Activated naive CD8-positive, alpha-beta T cell treated with anti-CD3 and anti-CD28 coated beads, Interleukin-2, amount 10 ng/mL, durations not matched to agents 7 days and 5 days (primary cell): ENCODE measurements around the gene PHLDB1. TPM values are rescaled to one million over a fixed set of nuclear protein-coding genes. Genes with fewer than 3 reads are reported as not detected.
A peak's percentile ranks its signal among the peaks of the same experiment; 100 is the strongest.

ENCODE experiments used
- ATAC-seq: fragments of 150-1000 bp; cut with Tn5 transposase; one replicate; pipeline ENCODE4 v1.10.0; 2021; ENCODE audit warnings: low read depth, moderate library complexity
- POLR2A ChIA-PET: fragments of 350-600 bp; sonication (Branson Sonifier 250); formaldehyde crosslinking; loops from one replicate; lab custom pipeline; 2021; ENCODE audit warnings: antibody characterized with exemption; lab: Charles Lee
- DNase-seq: peaks from one replicate; pipeline ENCODE4 v3.0.0; 2021
- H3K27ac Mint-ChIP-seq: one replicate; pipeline ENCODE4 v1.8.0; 2022; ENCODE audit warnings: mild to moderate bottlenecking, mixed read lengths
- H3K27me3 Mint-ChIP-seq: one replicate; pipeline ENCODE4 v1.8.0; 2022; ENCODE audit warnings: mild to moderate bottlenecking, moderate library complexity, mixed read lengths
- H3K36me3 Mint-ChIP-seq: one replicate; pipeline ENCODE4 v1.8.0; 2021; ENCODE audit warnings: mild to moderate bottlenecking, mixed read lengths
- H3K4me1 Mint-ChIP-seq: one replicate; pipeline ENCODE4 v1.8.0; 2021; ENCODE audit warnings: mixed read lengths
- H3K4me3 Mint-ChIP-seq: one replicate; pipeline ENCODE4 v1.8.0; 2022; ENCODE audit warnings: mild to moderate bottlenecking, moderate library complexity, mixed read lengths
- H3K9me3 Mint-ChIP-seq: one replicate; pipeline ENCODE4 v1.8.0; 2021; ENCODE audit warnings: mixed read lengths
- total RNA-seq, 2 experiments: library from RNA; stranded (reverse); gene quantifications; one replicate each; pipeline ENCODE4 v1.2.3, GENCODE V29; 2021

PHLDB1 gene
- total RNA-seq, 2 experiments from 2014 or later, result 2.7 to 3.3 TPM

DNA sequence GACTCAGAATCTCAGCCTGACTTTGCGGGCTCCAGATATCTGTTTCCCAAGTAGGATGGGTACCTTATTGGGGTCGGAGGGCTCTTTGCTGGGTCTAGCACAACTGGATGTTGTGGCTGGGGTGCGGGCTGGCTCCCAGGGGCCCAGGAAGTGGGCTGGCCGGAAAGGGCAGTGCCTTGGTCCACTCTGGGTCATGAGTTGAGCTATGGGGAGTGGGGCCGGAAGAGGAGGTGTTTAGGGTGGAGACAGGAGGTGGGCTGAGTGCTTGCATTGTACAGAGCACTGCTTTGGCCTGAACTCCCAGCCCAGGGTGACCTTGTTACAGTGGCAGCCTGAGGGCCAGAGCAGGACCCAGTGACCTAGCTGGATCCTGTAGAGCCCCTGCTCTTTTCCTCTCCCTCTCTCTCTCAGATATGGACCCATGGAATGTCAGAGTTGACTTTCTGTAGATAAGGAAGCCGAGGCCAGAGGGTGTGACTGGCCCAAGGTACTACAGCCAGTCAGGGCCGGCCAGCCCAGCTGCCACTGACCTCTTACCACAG is 13.2 kb downstream of the PHLDB1 start:
- POLR2A ChIA-PET, result no interaction called here
- H3K4me3 Mint-ChIP-seq, result peak overlapping the region; percentile 76
- peaks cover 18% of the 10 kb centered on the region for H3K27me3 Mint-ChIP-seq
- peak overlapping the region; percentile 32 for H3K27ac Mint-ChIP-seq
- peak; percentile 21 for DNase-seq
- no peaks in the 10 kb centered on the region for H3K9me3 Mint-ChIP-seq
- H3K4me1 Mint-ChIP-seq, result peaks cover 6% of the 10 kb centered on the region
- ATAC-seq, result no peak
- no peaks in the 10 kb centered on the region for H3K36me3 Mint-ChIP-seq

DNA sequence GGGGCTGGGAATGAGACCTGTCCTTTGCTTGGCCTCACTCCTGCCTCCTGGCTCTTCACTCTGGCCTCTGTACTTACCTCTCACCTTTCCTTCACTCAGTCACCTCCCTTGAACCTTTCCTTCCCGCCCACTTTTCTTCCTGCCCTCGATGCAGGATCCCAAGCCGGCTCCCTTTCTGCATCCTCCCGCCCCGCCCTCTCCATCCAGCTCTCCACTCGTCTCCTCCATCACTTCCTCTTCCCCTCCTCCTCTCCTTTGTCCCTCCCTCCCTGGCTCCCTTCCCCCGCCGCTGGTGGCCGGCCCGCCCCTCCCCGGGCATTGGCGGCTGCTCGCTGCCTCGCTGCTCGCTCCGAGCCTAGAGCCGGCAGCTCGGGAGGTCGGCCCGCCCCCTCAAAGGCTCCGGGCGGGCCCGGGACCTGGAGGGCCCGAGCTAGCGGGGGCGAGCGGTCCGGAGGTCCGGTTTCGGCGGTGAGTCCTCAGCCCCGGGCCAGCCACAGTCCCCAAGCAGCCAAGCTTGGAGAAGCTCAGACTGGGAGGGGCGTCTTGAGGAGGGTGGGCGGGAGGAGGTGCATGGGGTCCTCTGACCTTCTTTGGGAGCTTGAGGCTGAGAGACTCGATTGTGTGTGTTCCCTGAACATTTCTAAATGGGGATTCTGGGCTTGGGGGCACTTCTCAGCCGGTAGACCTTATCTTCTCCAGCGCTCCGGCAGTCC is 13.8 kb downstream of the PHLDB1 start:
- ATAC-seq (peak; percentile 66), DNase-seq (peak; percentile 57)
- POLR2A ChIA-PET, result no interaction called here
- no peaks in the 10 kb centered on the region for H3K36me3 Mint-ChIP-seq
- no peaks in the 10 kb centered on the region for H3K9me3 Mint-ChIP-seq
- H3K27ac Mint-ChIP-seq, result peak overlapping the region; percentile 32
- peak overlapping the region; percentile 76 for H3K4me3 Mint-ChIP-seq
- peaks cover 6% of the 10 kb centered on the region for H3K4me1 Mint-ChIP-seq
- H3K27me3 Mint-ChIP-seq, result peaks cover 18% of the 10 kb centered on the region

DNA sequence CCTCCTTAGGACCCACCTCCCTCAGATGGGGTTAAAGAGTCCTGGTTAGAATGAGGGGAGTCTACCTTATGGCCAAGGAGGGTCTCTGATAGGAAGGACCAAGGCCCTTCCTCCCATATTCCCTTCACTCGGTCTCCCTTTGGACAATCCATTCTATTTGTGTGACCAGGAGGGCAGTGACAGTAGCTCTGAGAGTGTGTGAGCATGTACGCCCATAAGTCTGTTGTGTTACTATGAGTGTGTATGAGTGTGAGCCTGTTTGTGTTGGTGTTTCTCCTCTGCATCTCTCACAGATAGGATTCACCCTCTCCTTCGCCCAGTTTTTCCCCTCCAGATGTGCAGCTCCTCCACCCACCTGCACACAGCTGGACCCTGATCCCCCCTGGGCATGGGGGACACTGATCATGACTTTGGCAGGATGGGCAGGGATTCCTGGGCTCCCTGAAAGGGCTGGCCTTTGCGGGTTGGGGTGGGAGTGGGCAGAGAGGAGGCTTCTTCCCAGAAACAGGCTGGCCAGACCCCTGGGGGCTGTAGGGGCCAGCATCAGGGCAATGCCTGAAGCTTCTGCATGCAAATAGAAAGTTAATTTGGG is 14.5 kb downstream of the PHLDB1 start:
- H3K27ac Mint-ChIP-seq, result no peak overlapping the region
- peaks cover 6% of the 10 kb centered on the region for H3K4me1 Mint-ChIP-seq
- H3K4me3 Mint-ChIP-seq, result peak overlapping the region; percentile 37
- peak; percentile 29 for DNase-seq
- peaks cover 18% of the 10 kb centered on the region for H3K27me3 Mint-ChIP-seq
- H3K9me3 Mint-ChIP-seq, result no peaks in the 10 kb centered on the region
- POLR2A ChIA-PET, result interaction anchor here (1.2 kb wide), 1 partner anchor 9 kb away, joined by 3 read pairs; no protein-coding TSS in a partner anchor
- no peaks in the 10 kb centered on the region for H3K36me3 Mint-ChIP-seq
- ATAC-seq, result no peak

- no peak for DNase-seq
- Mint-ChIP-seq H3K4me1 (peaks cover 6% of the 10 kb centered on the region), H3K27me3 (peaks cover 18% of the 10 kb centered on the region), H3K27ac (peak overlapping the region; percentile 19), H3K9me3 (no peaks in the 10 kb centered on the region), H3K4me3 (no peak overlapping the region), H3K36me3 (no peaks in the 10 kb centered on the region)
- POLR2A ChIA-PET, result interaction anchor here (1.2 kb wide), 1 partner anchor 10 kb away, joined by 3 read pairs; no protein-coding TSS in a partner anchor
- no peak for ATAC-seq
These were observed 15.2 kb downstream of the PHLDB1 start for GRCh38 chr11:118622376-118623268.

GRCh38 chr11:118623269-118623655 is 15.8 kb downstream of the PHLDB1 start:
- peaks cover 6% of the 10 kb centered on the region for H3K4me1 Mint-ChIP-seq
- no peaks in the 10 kb centered on the region for H3K9me3 Mint-ChIP-seq

DNA sequence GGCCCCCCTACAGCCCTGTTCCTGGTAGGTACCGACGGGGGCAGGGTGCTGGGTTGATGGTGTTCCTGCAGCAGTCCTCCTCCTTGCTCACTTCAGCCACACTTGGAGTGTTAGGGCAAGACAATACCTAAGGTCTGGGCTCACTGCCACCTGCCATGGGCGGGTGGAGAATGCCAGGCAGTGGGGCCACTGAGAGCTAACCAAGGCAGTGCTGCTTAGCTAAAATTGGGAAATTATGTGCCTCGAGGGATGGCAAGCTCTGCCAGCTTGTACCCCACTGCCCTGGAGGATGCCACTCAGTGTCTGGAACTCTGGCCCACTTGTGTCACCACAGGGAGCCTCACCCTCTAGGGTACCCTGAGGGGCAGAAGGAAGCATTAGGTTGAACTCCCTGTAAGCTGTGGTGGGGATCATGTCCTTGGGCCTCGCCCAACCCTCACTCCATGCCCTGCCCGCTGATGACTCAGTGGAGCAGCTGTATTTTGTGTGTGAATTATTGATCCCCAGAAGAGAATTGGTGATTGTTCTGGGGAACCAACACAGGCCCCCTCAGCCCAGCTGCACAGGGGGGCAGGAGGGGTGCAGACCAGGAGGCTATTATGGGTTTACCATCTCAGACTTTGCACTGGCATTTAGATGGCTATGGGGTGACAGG is 17.7 kb downstream of the PHLDB1 start:
- Mint-ChIP-seq H3K27ac (no peak overlapping the region), H3K4me1 (peaks cover 4% of the 10 kb centered on the region), H3K9me3 (no peaks in the 10 kb centered on the region), H3K27me3 (peaks cover 16% of the 10 kb centered on the region), H3K4me3 (no peak overlapping the region), H3K36me3 (no peaks in the 10 kb centered on the region)
- ATAC-seq, result no peak
- DNase-seq, result no peak
- POLR2A ChIA-PET, result interaction anchor here (0.7 kb wide), 1 partner anchor 11 kb away, joined by 4 read pairs; no protein-coding TSS in a partner anchor

More at GRCh38 chr11:118623269-118623655, 15.8 kb downstream of the PHLDB1 start:
- no peaks in the 10 kb centered on the region for H3K36me3 Mint-ChIP-seq
- H3K27ac Mint-ChIP-seq, result no peak overlapping the region
- no peak for ATAC-seq
- H3K27me3 Mint-ChIP-seq, result peaks cover 18% of the 10 kb centered on the region
- POLR2A ChIA-PET, result no interaction called here
- no peak overlapping the region for H3K4me3 Mint-ChIP-seq
- DNase-seq, result no peak

DNA sequence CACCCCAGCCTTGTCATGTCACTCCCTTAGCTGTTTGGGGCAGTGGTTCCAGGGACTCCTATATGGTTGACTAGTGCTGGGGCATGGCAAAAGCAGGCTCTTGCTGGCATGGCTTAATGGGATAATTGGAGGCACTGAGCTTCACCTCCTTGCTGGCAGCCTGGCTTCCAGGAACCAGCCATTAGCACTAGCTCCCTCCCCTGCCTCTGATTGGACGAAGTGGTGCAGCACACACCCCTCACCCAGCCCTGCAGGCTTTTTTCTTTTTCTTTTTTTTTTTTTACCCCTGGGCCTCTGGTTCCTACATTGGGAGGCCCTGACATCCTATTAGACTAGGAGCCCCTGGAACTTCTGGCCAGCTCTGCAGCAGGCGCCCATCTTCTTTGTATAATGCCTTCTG is 18.6 kb downstream of the PHLDB1 start:
- POLR2A ChIA-PET, result no interaction called here
- H3K9me3 Mint-ChIP-seq, result no peaks in the 10 kb centered on the region
- H3K27me3 Mint-ChIP-seq, result peaks cover 9% of the 10 kb centered on the region
- ATAC-seq (no peak), DNase-seq (no peak)
- H3K36me3 Mint-ChIP-seq, result no peaks in the 10 kb centered on the region
- no peak overlapping the region for H3K4me3 Mint-ChIP-seq
- H3K4me1 Mint-ChIP-seq, result peaks cover 5% of the 10 kb centered on the region
- H3K27ac Mint-ChIP-seq, result no peak overlapping the region

DNA sequence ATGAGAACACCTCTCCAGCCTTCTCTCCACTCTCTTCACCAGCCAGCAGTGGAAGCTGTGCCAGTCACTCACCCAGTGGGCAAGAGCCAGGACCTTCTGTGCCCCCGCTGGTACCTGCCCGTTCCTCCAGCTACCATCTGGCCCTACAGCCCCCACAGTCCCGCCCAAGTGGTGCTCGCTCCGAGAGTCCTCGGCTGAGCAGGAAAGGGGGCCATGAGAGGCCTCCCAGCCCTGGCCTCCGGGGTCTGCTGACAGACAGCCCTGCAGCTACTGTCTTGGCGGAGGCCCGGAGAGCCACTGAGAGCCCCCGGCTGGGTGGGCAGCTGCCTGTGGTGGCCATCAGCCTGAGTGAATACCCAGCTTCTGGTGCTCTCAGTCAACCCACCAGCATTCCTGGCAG is 20.2 kb downstream of the PHLDB1 start:
- H3K36me3 Mint-ChIP-seq, result no peaks in the 10 kb centered on the region
- ATAC-seq (no peak), DNase-seq (no peak)
- H3K27me3 Mint-ChIP-seq, result peaks cover 5% of the 10 kb centered on the region
- no peaks in the 10 kb centered on the region for H3K9me3 Mint-ChIP-seq
- POLR2A ChIA-PET, result no interaction called here
- no peak overlapping the region for H3K27ac Mint-ChIP-seq
- H3K4me1 Mint-ChIP-seq, result peaks cover 4% of the 10 kb centered on the region
- no peak overlapping the region for H3K4me3 Mint-ChIP-seq

GRCh38 chr11:118628031-118628430 is 20.6 kb downstream of the PHLDB1 start:
- POLR2A ChIA-PET, result no interaction called here
- H3K4me1 Mint-ChIP-seq, result peaks cover 4% of the 10 kb centered on the region
- H3K4me3 Mint-ChIP-seq, result no peak overlapping the region
- no peaks in the 10 kb centered on the region for H3K9me3 Mint-ChIP-seq
- H3K27ac Mint-ChIP-seq, result no peak overlapping the region
- DNase-seq (no peak), ATAC-seq (no peak)
- peaks cover 2% of the 10 kb centered on the region for H3K27me3 Mint-ChIP-seq
- H3K36me3 Mint-ChIP-seq, result no peaks in the 10 kb centered on the region

DNA sequence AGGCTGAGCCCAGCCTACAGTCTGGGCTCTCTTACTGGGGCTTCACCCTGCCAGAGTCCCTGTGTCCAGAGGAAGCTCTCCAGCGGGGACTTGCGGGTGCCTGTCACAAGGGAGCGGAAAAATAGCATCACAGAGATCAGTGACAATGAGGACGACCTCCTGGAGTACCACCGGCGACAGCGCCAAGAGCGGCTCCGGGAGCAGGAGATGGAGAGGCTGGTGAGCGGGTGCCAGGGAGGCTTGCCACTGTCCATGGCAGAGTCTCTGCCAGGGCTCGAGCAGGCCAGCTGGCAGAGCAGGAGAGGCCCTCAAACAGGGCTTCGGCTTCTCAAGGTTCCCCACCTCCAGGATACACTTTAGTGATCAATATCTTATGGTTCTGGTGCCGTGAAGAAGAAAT is 21.0 kb downstream of the PHLDB1 start:
- Mint-ChIP-seq H3K36me3 (no peaks in the 10 kb centered on the region), H3K27ac (no peak overlapping the region), H3K9me3 (no peaks in the 10 kb centered on the region), H3K4me3 (no peak overlapping the region), H3K27me3 (peaks cover 2% of the 10 kb centered on the region), H3K4me1 (peaks cover 4% of the 10 kb centered on the region)
- ATAC-seq (no peak), DNase-seq (no peak)
- POLR2A ChIA-PET, result interaction anchor here (0.6 kb wide), 1 partner anchor 438 kb away, joined by 5 read pairs; no protein-coding TSS in a partner anchor

DNA sequence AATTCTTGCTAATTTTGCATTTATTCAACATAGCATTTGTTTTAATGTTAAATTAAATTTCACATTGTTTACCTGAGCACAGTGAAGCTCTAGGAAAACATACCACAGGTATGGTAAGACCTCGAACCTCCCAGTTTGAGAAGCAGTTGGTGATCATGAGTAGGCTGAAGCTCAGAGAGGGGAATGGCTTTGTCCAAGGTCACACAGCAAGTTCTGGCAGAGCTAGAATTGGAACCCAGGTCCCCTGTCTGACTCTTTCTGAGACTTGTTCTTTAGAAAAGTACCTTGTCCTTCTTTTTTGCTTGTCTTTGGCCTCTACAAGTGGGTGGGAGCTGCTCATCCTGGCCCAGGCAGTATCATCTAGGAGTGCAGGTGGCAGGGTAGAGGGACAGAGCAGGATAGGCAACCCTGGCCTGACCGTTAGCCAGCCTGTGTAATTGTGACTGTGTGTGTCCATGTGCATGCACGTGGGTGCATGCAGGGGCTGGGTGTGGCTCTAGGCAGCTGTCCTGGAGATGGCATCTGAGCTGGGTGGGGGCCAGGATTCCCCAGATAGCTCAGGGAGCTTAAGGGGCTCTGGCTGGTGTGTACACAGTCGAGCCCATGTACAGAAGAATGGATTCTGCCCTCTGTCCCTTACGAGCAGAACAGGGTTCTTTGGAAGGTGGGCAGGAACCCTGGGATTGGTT is 21.6 kb downstream of the PHLDB1 start:
- POLR2A ChIA-PET, result interaction anchor here (0.6 kb wide), 1 partner anchor 437 kb away, joined by 5 read pairs; no protein-coding TSS in a partner anchor
- peaks cover 2% of the 10 kb centered on the region for H3K27me3 Mint-ChIP-seq

More for the DNA sequence above, 21.6 kb downstream of the PHLDB1 start:
- no peak overlapping the region for H3K4me3 Mint-ChIP-seq
- H3K27ac Mint-ChIP-seq, result no peak overlapping the region
- DNase-seq (no peak), ATAC-seq (no peak)
- no peaks in the 10 kb centered on the region for H3K36me3 Mint-ChIP-seq
- peaks cover 4% of the 10 kb centered on the region for H3K4me1 Mint-ChIP-seq
- H3K9me3 Mint-ChIP-seq, result no peaks in the 10 kb centered on the region
